Subcutaneous abdominal adipose tissue (tissue), 5 donors: ENCODE results near the gene KRTAP10-10.
"Not testable (repeated sequence)": the region's sequence is repeated elsewhere in the genome, so short reads cannot be mapped to it uniquely, and the experiment has no call there.

Source experiments
- H3K27ac ChIP-seq: one replicate; pipeline ENCODE4 v1.7.0; 2013; ENCODE audit warnings: low read depth, mild to moderate bottlenecking, inconsistent platforms, low read length, moderate library complexity
- H3K27me3 ChIP-seq, 5 donors: one replicate each; pipeline ENCODE4 v1.7.0; 2013; ENCODE audit warnings: low read length in 5 of 5, inconsistent platforms in 1 of 5; ENCODE audit not compliant: control insufficient read depth in 5 of 5, insufficient read depth in 4 of 5
- H3K36me3 ChIP-seq, 5 donors: one replicate each; pipeline ENCODE4 v1.7.0; 2013; ENCODE audit warnings: low read length in 5 of 5; ENCODE audit not compliant: control insufficient read depth in 5 of 5, insufficient read depth in 5 of 5
- H3K4me1 ChIP-seq, 5 donors: one replicate each; pipeline ENCODE4 v1.7.0; 2013; ENCODE audit warnings: low read length in 5 of 5, mild to moderate bottlenecking in 3 of 5, moderate library complexity in 1 of 5; ENCODE audit not compliant: control insufficient read depth in 5 of 5, insufficient read depth in 5 of 5
- H3K4me3 ChIP-seq, 5 donors: one replicate each; pipeline ENCODE4 v1.7.0; 2013; ENCODE audit warnings: low read length in 5 of 5, low read depth in 1 of 5
- H3K9ac ChIP-seq, 5 donors: one replicate each; pipeline ENCODE4 v1.7.0; 2013; ENCODE audit warnings: low read length in 5 of 5, mild to moderate bottlenecking in 4 of 5, moderate library complexity in 3 of 5
- H3K9me3 ChIP-seq, 5 donors: one replicate each; pipeline ENCODE4 v1.7.0; 2013; ENCODE audit warnings: low read length in 5 of 5; ENCODE audit not compliant: control insufficient read depth in 5 of 5
- donor health status: healthy.
- donor health status: healthy.
- donor health status: healthy.
- donor health status: healthy.
- donor health status: healthy.

KRTAP10-10 gene

GRCh38 chr21:44658541-44658910, 21.4 kb downstream of the KRTAP10-10 start:
- Histone ChIP-seq H3K27me3 (peaks cover 4 to 21% (median 14%) of the 10 kb centered on the region in 5 donors), H3K4me1 (peaks cover 0 to 22% (median 5%) of the 10 kb centered on the region in 5 donors), H3K4me3 (no peak overlapping the region), H3K9me3 (peaks cover 0 to 12% (median 11%) of the 10 kb centered on the region in 5 donors), H3K27ac (no peak overlapping the region), H3K36me3 (no peaks in the 10 kb centered on the region), H3K9ac (no peak overlapping the region)

GRCh38 chr21:44658913-44659595, 21.9 kb downstream of the KRTAP10-10 start:
- Histone ChIP-seq H3K27me3 (peaks cover 4 to 20% (median 12%) of the 10 kb centered on the region in 5 donors), H3K4me3 (no peak overlapping the region), H3K9ac (no peak overlapping the region), H3K36me3 (no peaks in the 10 kb centered on the region), H3K27ac (no peak overlapping the region), H3K9me3 (peaks cover 0 to 12% (median 11%) of the 10 kb centered on the region in 5 donors), H3K4me1 (peaks cover 0 to 22% (median 5%) of the 10 kb centered on the region in 5 donors)

GRCh38 chr21:44661567-44661966, 24.4 kb downstream of the KRTAP10-10 start:
- not testable (repeated sequence) for H3K9ac ChIP-seq, H3K27ac ChIP-seq, H3K4me3 ChIP-seq, H3K36me3 ChIP-seq, H3K9me3 ChIP-seq
- peaks cover 4 to 14% (median 13%) of the 10 kb centered on the region in 5 donors for H3K27me3 ChIP-seq
- H3K4me1 ChIP-seq: peaks cover 0 to 22% (median 5%) of the 10 kb centered on the region in 5 donors

- Histone ChIP-seq H3K36me3 (no peaks in the 10 kb centered on the region), H3K4me1 (no peaks in the 10 kb centered on the region), H3K4me3 (no peak overlapping the region), H3K9ac (no peak overlapping the region), H3K27ac (no peak overlapping the region), H3K9me3 (peaks cover 0 to 5% (median 3%) of the 10 kb centered on the region in 5 donors), H3K27me3 (peaks cover 0 to 8% (median 2%) of the 10 kb centered on the region in 5 donors)
Measured at GRCh38 chr21:44664691-44665090, 27.5 kb downstream of the KRTAP10-10 start.

- Histone ChIP-seq H3K9me3 (peaks cover 0 to 14% (median 13%) of the 10 kb centered on the region in 5 donors), H3K27ac (no peak within 1 kb of the TSS), H3K27me3 (peaks cover 0 to 15% (median 5%) of the 10 kb centered on the region in 5 donors), H3K4me1 (no peaks in the 10 kb centered on the region), H3K36me3 (no peaks in the 10 kb centered on the region), H3K9ac (no peak within 1 kb of the TSS), H3K4me3 (no peak within 1 kb of the TSS)
Measured at GRCh38 chr21:44666401-44667320, 29.5 kb downstream of the KRTAP10-10 start, which contains the start of gene KRTAP12-2. KRTAP12-2 (minus strand) TSS chr21:44666927; CDS start chr21:44666886, 41 bp downstream.

GRCh38 chr21:44667612-44668011, 30.5 kb downstream of the KRTAP10-10 start:
- H3K27me3 ChIP-seq: peaks cover 0 to 15% (median 5%) of the 10 kb centered on the region in 5 donors
- H3K9me3 ChIP-seq: peaks cover 0 to 18% (median 14%) of the 10 kb centered on the region in 5 donors
- H3K27ac ChIP-seq: no peak overlapping the region
- H3K9ac ChIP-seq: no peak overlapping the region
- H3K4me1 ChIP-seq: no peaks in the 10 kb centered on the region
- no peak overlapping the region for H3K4me3 ChIP-seq
- no peaks in the 10 kb centered on the region for H3K36me3 ChIP-seq

GRCh38 chr21:44670642-44671432, 33.7 kb downstream of the KRTAP10-10 start:
- H3K4me1 ChIP-seq: no peaks in the 10 kb centered on the region
- no peaks in the 10 kb centered on the region for H3K36me3 ChIP-seq
- H3K27ac ChIP-seq: no peak overlapping the region
- no peak overlapping the region for H3K9ac ChIP-seq
- H3K27me3 ChIP-seq: peaks cover 0 to 11% (median 5%) of the 10 kb centered on the region in 5 donors
- peaks cover 0 to 23% (median 9%) of the 10 kb centered on the region in 5 donors for H3K9me3 ChIP-seq
- peak overlapping the region in 1 of 5 donors; percentile 13 for H3K4me3 ChIP-seq

GRCh38 chr21:44671911-44672310, 34.8 kb downstream of the KRTAP10-10 start:
- no peak overlapping the region for H3K4me3 ChIP-seq
- no peaks in the 10 kb centered on the region for H3K36me3 ChIP-seq
- H3K9ac ChIP-seq: no peak overlapping the region
- peaks cover 0 to 23% (median 9%) of the 10 kb centered on the region in 5 donors for H3K9me3 ChIP-seq
- no peaks in the 10 kb centered on the region for H3K4me1 ChIP-seq
- peaks cover 0 to 11% (median 0%) of the 10 kb centered on the region in 5 donors for H3K27me3 ChIP-seq
- H3K27ac ChIP-seq: no peak overlapping the region

GRCh38 chr21:44677881-44678280, 40.7 kb downstream of the KRTAP10-10 start:
- Histone ChIP-seq H3K4me1 (no peaks in the 10 kb centered on the region), H3K9me3 (peaks cover 0 to 4% (median 0%) of the 10 kb centered on the region in 5 donors), H3K4me3 (no peak overlapping the region), H3K9ac (no peak overlapping the region), H3K27me3 (peaks cover 0 to 5% (median 4%) of the 10 kb centered on the region in 5 donors), H3K27ac (no peak overlapping the region), H3K36me3 (no peaks in the 10 kb centered on the region)
